Nucleus accumbens (tissue), 56 donors: ENCODE measurements around the gene SCAF4.

Experiments used
- DNase-seq, 56 donors: peaks; one replicate each; lab custom pipeline; 2025; lab: John Stamatoyannopoulos, UW

The SCAF4 gene

GRCh38 chr21:31714741-31715365 is 17.1 kb downstream of the SCAF4 start:
- no peak for DNase-seq

- no peak for DNase-seq
Measured at GRCh38 chr21:31713973-31714740, 17.8 kb downstream of the SCAF4 start.

DNA sequence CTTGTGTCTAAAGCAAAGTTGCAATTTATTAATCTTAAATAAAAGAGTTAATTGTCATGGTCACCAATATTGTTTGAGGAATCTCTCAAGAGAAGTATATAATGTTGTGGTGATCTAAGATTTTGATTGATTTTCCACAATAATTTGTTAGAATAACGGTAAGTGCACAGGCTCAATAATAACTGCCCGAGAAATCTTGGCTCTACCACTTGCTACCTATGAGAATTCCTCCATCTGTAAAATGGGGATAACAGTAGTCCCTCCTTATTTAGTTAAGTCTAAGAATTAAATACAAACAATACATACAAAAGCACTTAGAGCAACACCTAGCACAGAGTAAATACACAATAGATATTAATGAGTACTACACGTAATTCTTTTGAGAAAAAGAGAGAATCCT is 18.8 kb downstream of the SCAF4 start:
- DNase-seq: no peak

DNA sequence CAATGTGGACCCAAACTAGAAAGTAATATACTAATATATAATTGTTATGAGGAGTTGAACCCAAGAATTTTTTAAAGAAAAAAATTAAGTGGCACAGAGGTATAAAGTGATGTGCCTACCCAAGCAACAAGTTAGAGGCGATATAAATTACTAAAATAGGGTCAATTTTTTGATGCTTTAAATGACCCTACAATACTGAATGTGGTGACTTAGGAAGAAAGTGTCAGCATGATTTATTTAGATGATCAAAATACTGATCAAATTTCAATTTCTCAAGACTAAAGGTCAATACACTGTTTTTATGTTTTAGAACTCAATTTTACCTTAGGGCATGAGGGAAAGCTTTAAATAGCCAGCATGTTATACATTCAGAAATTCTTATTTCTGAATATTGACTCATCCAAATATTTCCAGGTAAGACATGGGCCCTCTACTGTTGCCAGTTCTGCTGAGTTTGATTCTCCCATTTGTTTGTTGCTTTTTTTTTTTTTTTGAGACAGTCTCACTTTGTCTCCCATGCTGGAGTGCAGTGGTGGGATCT is 20.1 kb downstream of the SCAF4 start:
- no peak for DNase-seq

DNA sequence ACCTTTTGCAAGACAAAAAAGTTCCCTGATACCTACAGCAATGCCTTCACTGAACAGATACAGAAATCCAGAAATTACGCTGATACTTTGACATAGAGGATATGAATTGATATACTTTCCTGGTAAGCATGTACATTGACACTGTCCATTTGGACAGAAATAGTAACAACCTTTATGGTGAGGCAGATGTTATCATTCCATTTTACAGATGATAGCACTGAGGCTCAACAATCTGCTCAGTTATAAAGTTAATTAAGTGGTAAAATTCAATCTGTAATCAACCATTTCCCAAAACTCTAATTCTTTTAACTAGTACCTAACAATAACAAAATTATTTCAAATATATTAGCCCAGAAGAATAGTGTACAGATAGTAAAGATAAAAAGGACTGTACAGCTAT is 20.6 kb downstream of the SCAF4 start:
- no peak for DNase-seq

- no peak for DNase-seq
Measured at GRCh38 chr21:31710586-31710985, 21.3 kb downstream of the SCAF4 start.

GRCh38 chr21:31708541-31708940 is 23.4 kb downstream of the SCAF4 start:
- no peak for DNase-seq

DNA sequence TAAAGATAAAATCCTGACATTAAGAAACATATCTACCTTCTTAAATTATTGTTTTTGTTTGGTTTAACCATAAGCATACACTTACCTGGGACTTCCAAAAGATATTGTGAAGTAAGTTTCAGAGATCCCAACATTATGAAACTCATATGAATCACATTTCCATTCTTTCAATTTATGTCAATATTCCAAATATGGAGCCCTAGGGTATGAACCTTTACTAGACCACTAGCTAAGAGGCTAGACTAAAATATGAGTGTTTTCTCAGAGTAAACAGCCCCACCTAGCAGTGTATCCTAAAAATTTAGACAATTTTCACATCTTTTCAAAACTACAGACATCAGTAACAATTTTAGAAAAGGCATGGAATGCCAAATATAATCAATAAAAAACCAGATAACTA is 24.4 kb downstream of the SCAF4 start:
- DNase-seq: no peak

DNA sequence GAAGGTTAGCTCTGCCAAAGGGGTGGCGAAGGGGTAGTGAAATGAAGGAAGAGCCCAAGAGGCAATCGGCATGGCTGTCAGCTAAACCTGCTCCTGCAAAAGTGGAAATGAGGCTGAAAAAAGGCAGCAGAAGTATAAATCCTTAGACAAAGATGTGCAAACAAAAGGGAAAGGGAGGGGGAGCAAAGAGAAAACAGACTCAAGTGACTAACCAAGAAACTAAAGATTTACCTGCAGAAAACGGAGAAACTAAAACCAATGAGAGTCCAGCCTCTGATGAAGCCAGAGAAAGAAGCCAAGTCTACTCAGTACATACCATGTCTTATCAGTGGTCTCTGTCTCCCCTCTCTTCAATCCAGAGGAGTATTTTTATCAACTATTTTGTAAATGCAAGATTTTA is 25.4 kb downstream of the SCAF4 start:
- no peak for DNase-seq

DNA sequence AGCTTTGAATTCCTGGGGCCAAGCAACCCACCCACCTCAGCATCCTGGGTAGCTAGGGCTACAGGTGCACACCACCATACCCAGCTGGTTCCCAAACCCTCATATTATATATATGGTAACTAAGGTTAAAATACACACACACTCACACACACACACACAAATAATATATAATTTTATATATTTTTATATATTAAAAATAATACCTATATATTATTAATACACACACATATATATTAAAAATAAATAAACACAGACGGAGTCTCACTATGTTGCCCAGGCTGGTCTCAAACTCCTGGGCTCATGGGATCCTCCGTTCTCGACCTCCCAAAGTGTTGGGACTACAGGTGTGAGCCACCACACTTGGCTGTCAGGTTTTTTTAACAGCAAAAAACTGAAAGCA is 31.9 kb downstream of the SCAF4 start:
- DNase-seq: no peak

GRCh38 chr21:31698461-31698860 is 33.5 kb downstream of the SCAF4 start:
- no peak for DNase-seq

- no peak for DNase-seq
Measured at GRCh38 chr21:31696424-31696823, 35.5 kb downstream of the SCAF4 start.

GRCh38 chr21:31693222-31693621 is 38.7 kb downstream of the SCAF4 start:
- no peak for DNase-seq

DNA sequence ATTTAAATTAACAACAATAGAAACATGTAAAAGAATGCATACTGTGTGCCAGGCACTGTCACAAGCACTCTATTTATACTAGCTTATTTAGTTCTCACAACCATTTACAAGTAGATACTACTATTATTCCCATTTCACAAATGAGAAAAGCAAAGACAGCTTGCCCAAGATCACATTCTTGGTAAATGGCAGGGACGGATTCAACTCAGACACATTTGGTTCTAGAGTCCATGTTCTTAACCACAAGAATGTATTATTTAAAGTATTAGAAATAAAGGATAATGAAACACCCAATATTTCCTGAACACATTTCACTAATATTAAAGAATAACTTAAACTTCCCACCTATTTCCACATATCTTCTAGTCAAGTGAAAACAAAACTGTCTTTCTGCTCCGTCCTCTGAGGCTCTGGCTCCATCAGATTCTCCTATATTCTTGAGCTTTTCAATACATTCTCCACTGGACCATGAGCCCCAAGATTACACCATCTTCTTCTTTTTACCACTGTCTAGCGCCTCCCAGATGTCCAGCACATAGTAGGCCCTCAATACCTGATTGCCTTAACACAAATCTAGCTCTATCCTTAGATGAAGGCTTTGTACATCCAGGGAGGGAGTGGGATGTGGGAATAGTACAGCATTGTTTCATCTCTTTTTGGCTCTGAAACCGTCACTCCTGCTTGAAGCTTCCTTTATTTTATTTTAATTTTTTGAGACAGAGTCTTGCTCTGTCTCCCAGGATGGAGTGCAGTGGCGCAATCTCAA is 43.1 kb downstream of the SCAF4 start:
- DNase-seq: no peak

DNA sequence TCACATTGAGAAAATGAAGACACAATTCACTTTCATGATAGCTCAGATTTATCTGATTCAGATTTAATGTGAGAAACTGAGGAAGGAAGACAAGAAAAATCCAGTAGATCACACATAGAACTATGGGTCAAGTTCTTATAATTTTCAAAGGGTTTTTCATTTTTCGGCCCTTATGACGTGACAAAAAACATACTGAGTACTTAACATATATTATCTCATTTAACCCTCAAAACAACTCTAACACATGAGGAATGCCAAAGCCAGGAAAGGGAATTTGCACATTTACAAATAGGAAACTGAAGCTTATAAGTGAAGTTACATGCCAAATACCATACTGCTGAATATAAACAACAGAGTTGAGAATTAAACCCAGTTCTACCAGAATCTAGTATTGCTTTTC is 44.8 kb downstream of the SCAF4 start:
- no peak for DNase-seq

GRCh38 chr21:31686272-31686915 is 45.5 kb downstream of the SCAF4 start:
- DNase-seq: no peak

DNA sequence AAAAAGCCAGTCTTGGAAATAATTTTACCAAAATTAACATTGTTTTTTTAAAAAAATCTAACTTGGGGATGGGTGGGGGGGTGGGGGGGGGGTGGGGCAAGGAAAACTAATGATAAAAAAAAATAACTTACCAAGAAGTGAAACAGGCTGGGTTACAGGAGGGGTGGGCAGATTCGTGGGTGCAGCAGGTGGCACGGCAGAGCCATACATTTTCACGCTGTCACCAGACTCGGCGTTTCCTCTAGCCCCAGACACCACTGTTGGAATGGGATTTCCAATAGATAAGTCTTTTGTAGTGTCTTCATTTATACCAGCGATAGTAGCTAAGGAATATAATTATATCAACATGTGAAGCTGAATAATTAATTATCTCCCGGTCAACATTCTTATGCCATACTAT is 47.0 kb downstream of the SCAF4 start:
- DNase-seq: no peak

- no peak for DNase-seq
Measured at GRCh38 chr21:31683029-31683428, 48.9 kb downstream of the SCAF4 start.

DNA sequence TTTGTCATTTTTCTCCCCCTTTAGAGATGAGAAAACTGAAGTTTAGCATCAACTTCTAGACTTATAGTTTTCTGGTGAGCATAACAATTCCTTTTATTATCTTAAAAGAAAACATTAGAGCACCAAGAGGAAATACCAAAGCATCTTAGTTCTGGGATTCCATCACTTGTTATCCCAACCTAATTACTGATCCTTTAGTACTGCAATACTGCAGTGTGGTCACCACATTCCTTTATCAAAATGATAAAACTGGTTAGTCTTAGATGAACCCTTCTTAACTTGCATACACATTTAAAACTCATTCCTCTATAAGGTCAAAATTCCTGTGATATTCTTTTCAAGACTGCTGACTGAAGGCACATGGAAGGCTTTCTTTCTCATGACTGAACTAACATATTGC is 49.3 kb downstream of the SCAF4 start:
- DNase-seq: no peak

DNA sequence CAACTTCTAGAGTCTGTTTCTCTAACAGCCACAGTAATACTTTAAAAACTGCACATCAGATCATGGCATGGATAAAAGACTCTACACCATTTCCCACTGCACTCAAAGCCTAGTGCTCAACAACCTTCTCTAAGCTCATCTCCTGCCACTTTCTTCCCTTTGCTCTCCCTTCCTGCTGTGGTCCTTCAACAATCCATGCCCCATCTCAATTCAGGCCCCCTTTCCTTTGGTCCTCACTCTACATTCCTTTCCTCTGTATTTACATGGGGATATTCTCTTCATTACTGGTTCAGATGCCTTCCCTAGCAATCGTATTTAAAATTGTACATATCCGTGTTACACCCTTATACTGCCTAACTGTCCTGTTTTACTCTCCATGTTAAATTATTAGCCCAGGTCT is 53.4 kb downstream of the SCAF4 start:
- DNase-seq: no peak

- DNase-seq: no peak
Measured at GRCh38 chr21:31677047-31677446, 54.9 kb downstream of the SCAF4 start.
